NCI-H1694 treated with DMSO at 0.1 percent for 48 hours (cell line): ENCODE data around the gene ARSB.
A peak's percentile ranks its signal among the peaks of the same experiment; 100 is the strongest.

Experiments used
- DNase-seq: peaks from one replicate; lab custom pipeline; 2025; lab: John Stamatoyannopoulos, UW

The ARSB gene

GRCh38 chr5:78985116-78985724 lies at the start of gene ARSB:
Gene ARSB (minus strand): TSS chr5:78985310. CDS start chr5:78985248, 62 bp downstream.
- no peak for DNase-seq

GRCh38 chr5:79032782-79033181 lies 47.7 kb upstream of the ARSB start:
- DNase-seq, result no peak

- no peak for DNase-seq
These were observed 47.1 kb upstream of the ARSB start for GRCh38 chr5:79032031-79032695.

GRCh38 chr5:79031485-79031867 lies 46.4 kb upstream of the ARSB start:
- no peak for DNase-seq

GRCh38 chr5:79030663-79031484 lies 45.8 kb upstream of the ARSB start:
- DNase-seq, result no peak

DNA sequence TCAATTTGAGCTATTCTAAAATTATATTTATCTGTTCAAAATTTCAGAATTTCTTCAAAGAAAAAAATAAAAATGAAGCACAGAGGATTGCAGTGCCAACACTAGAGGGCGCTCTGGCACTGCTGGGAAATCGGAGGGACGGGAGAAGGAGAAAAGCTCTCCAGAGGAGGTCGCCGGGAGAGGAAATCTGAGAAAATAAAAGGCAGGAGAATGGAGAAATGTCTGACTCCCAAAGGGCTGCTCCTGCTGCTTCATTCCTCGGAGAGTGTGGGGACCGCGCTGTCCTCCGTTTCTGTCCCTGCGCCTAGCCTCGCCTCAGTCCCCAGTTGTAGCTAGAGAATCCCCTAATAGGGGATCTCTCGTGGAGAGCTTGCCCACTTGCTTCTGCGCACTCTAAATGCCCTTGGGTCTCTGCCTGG lies 40.0 kb upstream of the ARSB start:
- DNase-seq, result peak; percentile 45

DNA sequence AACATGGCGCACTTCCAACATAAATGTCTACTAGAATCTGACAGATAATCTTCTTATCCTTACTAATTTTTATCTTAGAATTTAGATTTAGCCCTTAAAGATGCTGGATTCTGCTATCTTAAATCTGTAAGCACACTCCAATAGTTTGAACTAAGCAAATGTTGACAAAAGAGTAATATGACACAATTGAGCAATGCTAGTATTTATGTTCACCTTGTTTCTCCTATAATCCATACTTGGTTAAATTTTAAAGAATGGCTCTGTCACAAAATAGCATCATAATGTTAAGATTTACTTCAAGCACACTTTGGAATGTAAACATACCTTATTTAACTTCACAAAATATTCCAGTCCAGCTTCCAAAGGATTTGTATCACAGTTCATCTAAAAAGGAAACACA lies 38.8 kb upstream of the ARSB start:
- no peak for DNase-seq

GRCh38 chr5:79023348-79023747 lies 38.2 kb upstream of the ARSB start:
- DNase-seq, result peak; percentile 51

GRCh38 chr5:79022771-79023170 lies 37.7 kb upstream of the ARSB start:
- DNase-seq, result peak; percentile 31

DNA sequence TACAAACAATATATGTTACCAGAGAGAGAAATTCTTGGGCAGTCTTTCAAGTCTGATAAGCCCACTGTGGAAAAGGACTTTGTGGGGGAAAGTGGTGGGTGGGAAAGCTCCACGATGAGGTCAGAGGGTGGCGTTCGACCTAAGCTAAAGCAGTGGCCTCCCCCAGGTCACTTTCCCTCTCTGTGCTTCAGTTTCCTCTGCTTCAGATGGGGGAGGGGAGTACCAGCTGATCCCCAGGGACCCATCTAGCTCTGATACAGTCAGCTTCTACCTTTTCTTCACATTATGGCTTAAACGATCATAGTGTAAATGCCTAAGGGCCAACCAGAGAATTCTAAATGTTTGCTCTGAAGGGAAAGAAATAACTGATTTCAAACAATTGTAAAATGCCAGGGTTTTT lies 36.6 kb upstream of the ARSB start:
- DNase-seq, result no peak

DNA sequence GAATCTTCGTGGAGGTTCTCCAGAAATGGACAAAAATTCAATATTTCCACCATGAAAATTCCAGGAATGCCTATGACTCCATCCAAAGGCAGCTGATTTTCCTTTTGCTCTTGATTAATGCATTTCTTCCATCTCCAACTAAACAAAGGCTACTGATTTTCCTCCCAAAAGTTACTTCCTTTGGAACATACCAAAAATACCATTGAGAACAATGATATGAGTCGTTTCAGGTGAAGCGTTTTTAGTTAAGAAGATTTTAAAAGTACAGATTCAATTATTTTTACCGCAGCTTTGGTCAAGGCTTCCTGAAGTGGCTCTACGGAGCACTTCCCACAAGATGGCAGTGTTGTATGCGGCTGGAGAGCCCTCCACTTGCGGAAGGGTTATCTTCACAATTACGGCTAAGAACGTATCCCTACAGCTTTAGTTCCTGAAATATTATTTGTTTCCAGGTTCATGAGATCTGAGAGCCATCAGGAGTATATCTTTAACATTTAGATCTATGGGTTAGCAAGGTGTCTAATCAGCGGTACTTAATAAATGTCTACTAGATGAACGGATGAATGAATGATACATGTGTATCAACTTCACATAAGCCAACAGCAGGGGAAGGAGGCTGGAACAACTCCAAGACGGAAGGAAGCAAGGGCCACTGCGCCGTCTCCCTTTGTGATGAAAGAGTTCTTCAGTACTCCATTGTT lies 35.9 kb upstream of the ARSB start:
- DNase-seq, result peak; percentile 44

DNA sequence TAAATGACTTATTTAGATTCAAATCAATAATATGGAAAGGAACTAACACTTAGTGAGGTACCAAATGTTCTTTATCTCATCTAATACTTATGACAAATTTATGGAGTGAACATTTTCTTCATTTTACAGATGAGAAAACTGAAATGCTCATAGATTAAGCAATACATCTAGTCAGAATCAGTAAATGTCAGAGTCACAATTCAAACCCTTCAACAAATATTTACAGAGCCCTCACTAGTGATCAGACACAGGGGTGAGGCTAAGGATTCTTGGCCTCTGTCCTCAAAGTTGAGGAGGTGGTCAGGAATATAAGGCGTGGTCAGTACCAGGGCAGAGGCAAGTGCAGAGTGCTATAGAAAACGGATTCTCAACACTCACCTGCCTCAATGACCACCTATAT lies 29.5 kb upstream of the ARSB start:
- DNase-seq, result no peak

GRCh38 chr5:79011869-79012268 lies 26.8 kb upstream of the ARSB start:
- no peak for DNase-seq

GRCh38 chr5:79011219-79011836 lies 26.2 kb upstream of the ARSB start:
- DNase-seq, result no peak

GRCh38 chr5:79008362-79008761 lies 23.3 kb upstream of the ARSB start:
- no peak for DNase-seq

DNA sequence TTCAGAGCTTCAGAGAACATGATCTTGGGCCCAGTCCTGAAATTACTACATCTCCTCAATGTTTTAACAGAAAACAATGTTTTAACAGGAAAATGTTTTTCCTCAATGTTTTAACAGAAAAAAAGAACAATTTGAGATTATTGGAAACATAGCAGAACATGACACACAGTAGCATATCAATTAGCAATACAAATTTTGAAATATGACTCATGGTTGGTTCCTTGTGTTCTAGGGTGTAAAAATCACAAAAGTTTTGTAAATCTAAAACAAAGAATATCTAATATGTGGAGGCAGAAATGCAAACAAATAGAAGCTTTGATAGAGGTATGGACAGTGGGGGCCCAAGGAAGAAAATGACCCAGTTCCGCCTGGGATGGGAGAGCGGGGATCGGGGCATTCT lies 22.8 kb upstream of the ARSB start:
- no peak for DNase-seq

GRCh38 chr5:79005936-79006631 lies 21.0 kb upstream of the ARSB start:
- DNase-seq, result no peak

DNA sequence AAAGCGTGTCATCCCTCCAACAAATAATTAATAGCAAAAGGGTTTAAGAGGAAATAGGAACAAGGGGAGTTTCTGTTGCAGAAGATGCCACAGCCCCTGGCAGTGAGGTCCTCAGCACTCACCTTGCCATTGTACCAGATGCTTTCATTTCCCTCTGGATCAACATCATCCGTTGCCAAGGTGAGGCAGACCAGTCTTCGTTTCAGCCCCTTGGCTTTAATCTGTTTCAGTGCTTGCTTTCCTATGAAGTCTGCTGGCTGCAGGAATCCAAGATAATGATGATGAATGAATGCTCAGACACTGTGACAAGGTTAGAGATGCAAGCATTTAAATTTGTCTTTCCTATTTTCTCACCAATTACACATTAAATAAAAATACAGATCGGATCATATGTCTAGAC lies 20.0 kb upstream of the ARSB start:
- no peak for DNase-seq

- no peak for DNase-seq
These were observed 17.3 kb upstream of the ARSB start for GRCh38 chr5:79002374-79002773.

GRCh38 chr5:79001471-79001870 lies 16.4 kb upstream of the ARSB start:
- no peak for DNase-seq

GRCh38 chr5:78997090-78997489 lies 12.0 kb upstream of the ARSB start:
- no peak for DNase-seq
